ENCODE data around the gene SSU72. TPM values are rescaled to one million over a fixed set of nuclear protein-coding genes. Genes with fewer than 3 reads are reported as not detected.
"Not testable (repeated sequence)": the region's sequence is repeated elsewhere in the genome, so short reads cannot be mapped to it uniquely, and the experiment has no call there.

The SSU72 gene
- total RNA-seq, 1 donor from 2014 or later: 104 TPM

GRCh38 chr1:1559066-1559465, 15.6 kb downstream of the SSU72 start:
- no peaks in the 10 kb centered on the region for H3K27me3 ChIP-seq (ENCODE audit: low read depth)
- intact Hi-C loops (cut with micrococcal nuclease): no loop called here
- DNase-seq: no peak
- H3K4me1 ChIP-seq: peaks cover 37% of the 10 kb centered on the region
- H3K4me3 ChIP-seq: no peak overlapping the region
- H3K27ac ChIP-seq (replicated peaks): no peak overlapping the region
- peaks cover 42% of the 10 kb centered on the region for H3K36me3 ChIP-seq
- TF ChIP-seq CTCF (IDR thresholded peaks at IDR 0.05; ENCODE audit: borderline replicate concordance): no peak
- no peaks in the 10 kb centered on the region for H3K9me3 ChIP-seq (replicated peaks)

GRCh38 chr1:1558591-1558990, 16.1 kb downstream of the SSU72 start:
- no peaks in the 10 kb centered on the region for H3K27me3 ChIP-seq (ENCODE audit: low read depth)
- no peak for DNase-seq
- H3K36me3 ChIP-seq: peaks cover 37% of the 10 kb centered on the region

GRCh38 chr1:1557688-1558087, 17.0 kb downstream of the SSU72 start:
- intact Hi-C loops (cut with micrococcal nuclease); H3K9me3 ChIP-seq (replicated peaks): not testable (repeated sequence)

More at GRCh38 chr1:1558591-1558990, 16.1 kb downstream of the SSU72 start:
- TF ChIP-seq CTCF (IDR thresholded peaks at IDR 0.05; ENCODE audit: borderline replicate concordance): no peak
- Histone ChIP-seq H3K4me1 (peaks cover 32% of the 10 kb centered on the region), H3K27ac (replicated peaks) (no peak overlapping the region), H3K4me3 (no peak overlapping the region), H3K9me3 (replicated peaks) (no peaks in the 10 kb centered on the region)
- intact Hi-C loops (cut with micrococcal nuclease): no loop called here

GRCh38 chr1:1556961-1557360, 17.7 kb downstream of the SSU72 start:
- not testable (repeated sequence) for H3K27ac ChIP-seq (replicated peaks)

More at GRCh38 chr1:1557688-1558087, 17.0 kb downstream of the SSU72 start:
- not testable (repeated sequence) for H3K27ac ChIP-seq (replicated peaks); H3K4me3 ChIP-seq; DNase-seq; H3K27me3 ChIP-seq (ENCODE audit: low read depth)
- H3K36me3 ChIP-seq: peaks cover 28% of the 10 kb centered on the region
- H3K4me1 ChIP-seq: peaks cover 23% of the 10 kb centered on the region

GRCh38 chr1:1556505-1556904, 18.2 kb downstream of the SSU72 start:
- TF ChIP-seq CTCF (IDR thresholded peaks at IDR 0.05; ENCODE audit: borderline replicate concordance): no peak
- Histone ChIP-seq H3K9me3 (replicated peaks) (no peaks in the 10 kb centered on the region), H3K27me3 (ENCODE audit: low read depth) (no peaks in the 10 kb centered on the region), H3K4me3 (no peak overlapping the region), H3K36me3 (peaks cover 17% of the 10 kb centered on the region), H3K4me1 (peaks cover 16% of the 10 kb centered on the region), H3K27ac (replicated peaks) (no peak overlapping the region)
- DNase-seq: no peak
- intact Hi-C loops (cut with micrococcal nuclease): no loop called here

More at GRCh38 chr1:1556961-1557360, 17.7 kb downstream of the SSU72 start:
- H3K27me3 ChIP-seq (ENCODE audit: low read depth); H3K4me3 ChIP-seq; H3K9me3 ChIP-seq (replicated peaks); intact Hi-C loops (cut with micrococcal nuclease); DNase-seq: not testable (repeated sequence)
- H3K4me1 ChIP-seq: peaks cover 16% of the 10 kb centered on the region
- H3K36me3 ChIP-seq: peaks cover 21% of the 10 kb centered on the region

- peaks cover 4% of the 10 kb centered on the region for H3K36me3 ChIP-seq
- H3K4me1 ChIP-seq: peaks cover 28% of the 10 kb centered on the region
- no peaks in the 10 kb centered on the region for H3K9me3 ChIP-seq (replicated peaks)
- intact Hi-C loops (cut with micrococcal nuclease): no loop called here
- no peak overlapping the region for H3K4me3 ChIP-seq
- no peak for DNase-seq
- no peak for TF ChIP-seq CTCF (IDR thresholded peaks at IDR 0.05; ENCODE audit: borderline replicate concordance)
- H3K27ac ChIP-seq (replicated peaks): no peak overlapping the region
- H3K27me3 ChIP-seq (ENCODE audit: low read depth): no peaks in the 10 kb centered on the region
Observed at GRCh38 chr1:1554926-1555915, 19.4 kb downstream of the SSU72 start.

Data from left ventricle myocardium inferior (tissue), 1 donor.